Measurements from ENCODE around the gene UBR4. TPM values are rescaled to one million over a fixed set of nuclear protein-coding genes. Genes with fewer than 3 reads are reported as not detected.
A peak's percentile ranks its signal among the peaks of the same experiment; 100 is the strongest.

Gene UBR4
- polyA plus RNA-seq, 1 of the 3 experiments (the other 2 are of a cell fraction) = 68.7 TPM

DNA sequence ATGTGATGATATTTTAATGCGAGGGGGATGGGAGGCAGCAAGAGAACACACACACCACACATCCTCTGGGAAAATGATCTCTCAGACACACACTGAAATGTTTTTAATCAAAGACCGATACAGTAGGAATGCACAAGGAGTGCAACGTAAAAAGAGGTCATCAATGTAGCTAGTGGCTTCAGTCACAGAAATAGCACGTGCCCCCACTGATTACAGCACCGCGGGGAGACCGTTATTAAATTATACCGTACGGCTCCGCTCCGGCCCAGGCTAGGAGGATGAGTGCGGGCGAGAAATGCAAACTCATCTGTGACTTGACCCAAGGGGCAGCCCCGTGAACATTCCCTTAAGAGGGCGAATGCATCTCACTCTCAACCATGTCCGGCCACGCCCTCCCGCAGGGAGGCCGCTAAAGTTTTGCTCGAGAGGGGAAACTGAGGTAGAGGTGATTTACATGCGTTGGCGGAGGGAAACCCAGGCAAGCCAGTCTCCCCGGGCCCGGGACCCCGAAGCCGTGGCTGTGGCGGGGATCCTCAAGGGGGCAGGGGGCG lies 552 bp downstream of the UBR4 start:
- POLR2A ChIA-PET = no interaction called here
- Histone ChIP-seq H3K27me3 (ENCODE audit: insufficient read depth) (no peaks in the 10 kb centered on the region), H3K9me3 (no peaks in the 10 kb centered on the region), H3F3A (replicated peaks; ENCODE audit: insufficient read depth) (peaks cover 22% of the 10 kb centered on the region), H3K4me1 (ENCODE audit: control insufficient read depth in 1 of 2, insufficient read depth in 2 of 2, low read depth in 1 of 2, low read length in 1 of 2) (peaks cover 25 to 28% of the 10 kb centered on the region in 2 experiments), H3K4me3 (ENCODE audit: low read depth in 2 of 2, low read length in 1 of 2) (peak overlapping the region; percentile 87 to 96), H3K4me2 (peak overlapping the region; percentile 83), H3K9me2 (no peaks in the 10 kb centered on the region), H3K9ac (peak overlapping the region; percentile 82), H3K36me3 (replicated peaks in 1 of 2; ENCODE audit: control insufficient read depth in 1 of 2, insufficient read depth in 2 of 2, low read length in 1 of 2) (peaks cover 15 to 26% of the 10 kb centered on the region in 2 experiments), H2AFZ (ENCODE audit: low read depth) (no peak overlapping the region), H3K27ac (ENCODE audit: low read depth in 2 of 2, low read length in 1 of 2) (peak overlapping the region; percentile 78 to 86), H3K79me2 (ENCODE audit: insufficient read depth) (peaks cover 100% of the 10 kb centered on the region), H4K20me1 (ENCODE audit: insufficient read depth) (peaks cover 49% of the 10 kb centered on the region)
- 0% methylated on average over 24 of the region's 28 CpGs for WGBS (ENCODE audit: low lambda C conversion rate)
- TF ChIP-seq ELF1 (IDR thresholded peaks at IDR 0.05) = no peak
- TF ChIP-seq MXI1 (IDR thresholded peaks at IDR 0.05; ENCODE audit: low read depth, low read length) = peak; percentile 57; the same call in 1 of the 2 replicates
- TF ChIP-seq SMC3 (IDR thresholded peaks at IDR 0.05; ENCODE audit: low read depth, low read length) = no peak
- TF ChIP-seq RFX5 (IDR thresholded peaks at IDR 0.05; ENCODE audit: low read length) = no peak
- DNase-seq = peak; percentile 36
- CTCF ChIA-PET = interaction anchor here (0.8 to 1.1 kb wide), 5 partner anchors 14 to 506 kb away, joined by 3 to 5 read pairs (median 4); no protein-coding TSS in a partner anchor

DNA sequence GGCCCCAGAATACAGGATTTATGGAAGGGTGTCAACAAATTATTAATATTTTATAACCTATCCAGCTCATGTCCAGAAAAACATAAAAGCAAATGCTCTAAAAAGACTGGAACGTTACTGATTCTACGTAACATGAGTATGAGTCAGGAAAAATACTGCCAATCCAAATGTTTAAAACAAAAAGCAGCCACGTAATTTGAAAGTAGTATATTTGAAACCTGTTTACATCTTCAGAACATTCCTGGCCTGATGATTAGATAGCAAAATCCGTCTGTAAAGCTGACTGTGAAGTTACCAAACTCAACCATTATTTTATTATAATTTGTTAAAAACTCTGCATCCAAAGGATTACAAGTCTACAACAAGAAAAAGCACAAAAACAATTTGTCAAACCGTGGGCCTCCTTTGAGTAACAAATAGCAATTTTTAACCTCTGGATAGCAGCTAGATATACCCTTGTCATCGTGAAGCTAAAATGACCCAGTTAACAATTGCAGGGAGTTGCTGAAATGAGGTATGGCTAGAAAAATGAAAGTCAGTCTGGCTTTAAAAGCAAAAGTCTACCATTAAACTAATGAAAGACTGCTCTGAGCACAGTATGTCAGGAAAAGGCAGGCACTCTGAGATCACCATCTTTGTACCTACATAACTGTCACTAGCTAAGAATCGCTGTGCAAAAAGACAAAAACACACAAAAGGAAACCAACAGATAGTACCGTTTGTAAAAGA lies 1.2 kb downstream of the UBR4 start:
- Histone ChIP-seq H3K36me3 (replicated peaks in 1 of 2; ENCODE audit: control insufficient read depth in 1 of 2, insufficient read depth in 2 of 2, low read length in 1 of 2) (peaks cover 8 to 20% of the 10 kb centered on the region in 2 experiments), H3K27me3 (ENCODE audit: insufficient read depth) (no peaks in the 10 kb centered on the region), H3F3A (replicated peaks; ENCODE audit: insufficient read depth) (peaks cover 23% of the 10 kb centered on the region), H3K79me2 (ENCODE audit: insufficient read depth) (peaks cover 100% of the 10 kb centered on the region), H3K9ac (peak overlapping the region; percentile 82), H3K9me2 (no peaks in the 10 kb centered on the region), H3K4me2 (peak overlapping the region; percentile 83), H3K27ac (ENCODE audit: low read depth in 2 of 2, low read length in 1 of 2) (peak overlapping the region; percentile 78 to 86), H4K20me1 (ENCODE audit: insufficient read depth) (peaks cover 56% of the 10 kb centered on the region), H3K9me3 (no peaks in the 10 kb centered on the region), H3K4me3 (ENCODE audit: low read depth in 2 of 2, low read length in 1 of 2) (peak overlapping the region; percentile 87 to 96), H3K4me1 (ENCODE audit: control insufficient read depth in 1 of 2, insufficient read depth in 2 of 2, low read depth in 1 of 2, low read length in 1 of 2) (peaks cover 25 to 29% of the 10 kb centered on the region in 2 experiments), H2AFZ (ENCODE audit: low read depth) (no peak overlapping the region)
- CTCF ChIA-PET = interaction anchor here (0.8 to 1.1 kb wide), 5 partner anchors 13 to 324 kb away, joined by 3 to 5 read pairs (median 4); no protein-coding TSS in a partner anchor
- no peak for DNase-seq
- TF ChIP-seq, protein P1, sequence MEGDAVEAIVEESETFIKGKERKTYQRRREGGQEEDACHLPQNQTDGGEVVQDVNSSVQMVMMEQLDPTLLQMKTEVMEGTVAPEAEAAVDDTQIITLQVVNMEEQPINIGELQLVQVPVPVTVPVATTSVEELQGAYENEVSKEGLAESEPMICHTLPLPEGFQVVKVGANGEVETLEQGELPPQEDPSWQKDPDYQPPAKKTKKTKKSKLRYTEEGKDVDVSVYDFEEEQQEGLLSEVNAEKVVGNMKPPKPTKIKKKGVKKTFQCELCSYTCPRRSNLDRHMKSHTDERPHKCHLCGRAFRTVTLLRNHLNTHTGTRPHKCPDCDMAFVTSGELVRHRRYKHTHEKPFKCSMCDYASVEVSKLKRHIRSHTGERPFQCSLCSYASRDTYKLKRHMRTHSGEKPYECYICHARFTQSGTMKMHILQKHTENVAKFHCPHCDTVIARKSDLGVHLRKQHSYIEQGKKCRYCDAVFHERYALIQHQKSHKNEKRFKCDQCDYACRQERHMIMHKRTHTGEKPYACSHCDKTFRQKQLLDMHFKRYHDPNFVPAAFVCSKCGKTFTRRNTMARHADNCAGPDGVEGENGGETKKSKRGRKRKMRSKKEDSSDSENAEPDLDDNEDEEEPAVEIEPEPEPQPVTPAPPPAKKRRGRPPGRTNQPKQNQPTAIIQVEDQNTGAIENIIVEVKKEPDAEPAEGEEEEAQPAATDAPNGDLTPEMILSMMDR (IDR thresholded peaks at IDR 0.05) = no peak
- no peak for TF ChIP-seq GABPA (IDR thresholded peaks at IDR 0.05; ENCODE audit: low read depth)
- no peak for TF ChIP-seq RCOR1 (IDR thresholded peaks at IDR 0.05; ENCODE audit: low read length)
- TF ChIP-seq FOXM1 (IDR thresholded peaks at IDR 0.05; ENCODE audit: low read depth) = no peak
- TF ChIP-seq, protein P2, sequence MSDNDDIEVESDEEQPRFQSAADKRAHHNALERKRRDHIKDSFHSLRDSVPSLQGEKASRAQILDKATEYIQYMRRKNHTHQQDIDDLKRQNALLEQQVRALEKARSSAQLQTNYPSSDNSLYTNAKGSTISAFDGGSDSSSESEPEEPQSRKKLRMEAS (IDR thresholded peaks at IDR 0.05; ENCODE audit: low read depth) = no peak
- no peak for TF ChIP-seq ELF1 (IDR thresholded peaks at IDR 0.05)
- TF ChIP-seq POLR2AphosphoS5 (IDR thresholded peaks at IDR 0.05; ENCODE audit: low read depth, low read length) = no peak
- no peak for TF ChIP-seq FOSL2 (IDR thresholded peaks at IDR 0.05; ENCODE audit: borderline replicate concordance, low read depth)
- TF ChIP-seq MXI1 (IDR thresholded peaks at IDR 0.05; ENCODE audit: low read depth, low read length) = no peak
- TF ChIP-seq SIN3A (IDR thresholded peaks at IDR 0.05; ENCODE audit: borderline replicate concordance, low read depth, low read length) = no peak
- TF ChIP-seq, protein P3, sequence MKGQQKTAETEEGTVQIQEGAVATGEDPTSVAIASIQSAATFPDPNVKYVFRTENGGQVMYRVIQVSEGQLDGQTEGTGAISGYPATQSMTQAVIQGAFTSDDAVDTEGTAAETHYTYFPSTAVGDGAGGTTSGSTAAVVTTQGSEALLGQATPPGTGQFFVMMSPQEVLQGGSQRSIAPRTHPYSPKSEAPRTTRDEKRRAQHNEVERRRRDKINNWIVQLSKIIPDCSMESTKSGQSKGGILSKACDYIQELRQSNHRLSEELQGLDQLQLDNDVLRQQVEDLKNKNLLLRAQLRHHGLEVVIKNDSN (IDR thresholded peaks at IDR 0.05; ENCODE audit: borderline replicate concordance, low read depth) = no peak
- TF ChIP-seq, protein P4, sequence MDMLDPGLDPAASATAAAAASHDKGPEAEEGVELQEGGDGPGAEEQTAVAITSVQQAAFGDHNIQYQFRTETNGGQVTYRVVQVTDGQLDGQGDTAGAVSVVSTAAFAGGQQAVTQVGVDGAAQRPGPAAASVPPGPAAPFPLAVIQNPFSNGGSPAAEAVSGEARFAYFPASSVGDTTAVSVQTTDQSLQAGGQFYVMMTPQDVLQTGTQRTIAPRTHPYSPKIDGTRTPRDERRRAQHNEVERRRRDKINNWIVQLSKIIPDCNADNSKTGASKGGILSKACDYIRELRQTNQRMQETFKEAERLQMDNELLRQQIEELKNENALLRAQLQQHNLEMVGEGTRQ (IDR thresholded peaks at IDR 0.05; ENCODE audit: borderline replicate concordance, low read depth, low read length) = no peak
- no peak for TF ChIP-seq JUND (IDR thresholded peaks at IDR 0.05)
- no peak for TF ChIP-seq RFX5 (IDR thresholded peaks at IDR 0.05; ENCODE audit: low read length)
- TF ChIP-seq CHD2 (IDR thresholded peaks at IDR 0.05; ENCODE audit: low read length, partially characterized antibody) = no peak
- no peak for TF ChIP-seq GATA2 (CRISPR knock-in tag; IDR thresholded peaks at IDR 0.05)
- TF ChIP-seq YY1 (IDR thresholded peaks at IDR 0.05; ENCODE audit: low read depth) = no peak
- TF ChIP-seq RXRA (IDR thresholded peaks at IDR 0.05; ENCODE audit: borderline replicate concordance, low read depth) = no peak
- 11% methylated on average over 8 of the region's 8 CpGs for WGBS (ENCODE audit: low lambda C conversion rate)
- POLR2A ChIA-PET = no interaction called here
